Activated CD4-positive, alpha-beta memory T cell treated with anti-CD3 and anti-CD28 coated beads for 36 hours (primary cell): ENCODE results near the gene PID1. TPM values are rescaled to one million over a fixed set of nuclear protein-coding genes. Genes with fewer than 3 reads are reported as not detected.

Source experiments
- CTCF ChIA-PET: fragments of 350-600 bp; sonication (Branson Sonifier 250); formaldehyde crosslinking; loops from one replicate; lab custom pipeline; 2021; ENCODE audit warnings: antibody characterized with exemption, inconsistent platforms; lab: Charles Lee
- POLR2A ChIA-PET: fragments of 350-600 bp; sonication (Branson Sonifier 250); formaldehyde crosslinking; loops from one replicate; lab custom pipeline; 2021; ENCODE audit warnings: antibody characterized with exemption; lab: Charles Lee
- DNase-seq: peaks from one replicate; pipeline ENCODE4 v3.0.0-alpha.2; 2020
- H3K27ac Mint-ChIP-seq: one replicate; pipeline ENCODE4 v1.8.0; 2021; ENCODE audit warnings: mixed read lengths
- H3K27me3 Mint-ChIP-seq: one replicate; pipeline ENCODE4 v1.8.0; 2021; ENCODE audit warnings: mixed read lengths
- H3K36me3 Mint-ChIP-seq: one replicate; pipeline ENCODE4 v1.8.0; 2021; ENCODE audit warnings: mixed read lengths
- H3K4me1 Mint-ChIP-seq: one replicate; pipeline ENCODE4 v1.8.0; 2021; ENCODE audit warnings: low read depth, mixed read lengths
- H3K4me3 Mint-ChIP-seq: one replicate; pipeline ENCODE4 v1.8.0; 2021; ENCODE audit warnings: mild to moderate bottlenecking, mixed read lengths
- H3K9me3 Mint-ChIP-seq: one replicate; pipeline ENCODE4 v1.8.0; 2021; ENCODE audit warnings: mixed read lengths
- intact Hi-C: fragments of 100-400 bp; cut with micrococcal nuclease; formaldehyde crosslinking; loops from one replicate; pipeline ENCODE4 v1.15.1; 2023
- total RNA-seq, 2 experiments: library from RNA; stranded (reverse); gene quantifications; one replicate each; pipeline ENCODE4 v1.2.3, GENCODE V29; 2021

Gene PID1
- total RNA-seq, 2 experiments from 2014 or later: not detected

DNA sequence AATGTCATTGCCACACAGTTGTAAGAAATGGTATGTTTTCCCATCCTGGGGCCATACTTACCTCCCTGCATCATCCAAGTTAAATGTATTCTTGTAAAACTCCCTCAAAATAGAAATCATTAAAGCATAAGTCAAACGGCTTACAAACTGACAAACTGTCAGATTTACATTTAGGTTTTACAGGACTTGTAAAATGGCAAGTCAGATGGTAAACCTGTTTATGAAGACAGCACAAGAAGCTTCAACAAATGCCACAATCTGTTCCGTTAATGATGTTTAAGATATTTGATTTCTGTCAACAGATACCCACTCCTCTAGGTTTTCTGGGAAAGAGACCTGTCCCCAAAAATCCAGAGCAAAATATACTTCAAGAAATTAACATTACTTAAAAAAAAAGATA, 197.2 kb downstream of the PID1 start:
- Mint-ChIP-seq H3K4me1 (no peaks in the 10 kb centered on the region), H3K4me3 (no peak overlapping the region), H3K27ac (no peak overlapping the region), H3K27me3 (no peaks in the 10 kb centered on the region), H3K9me3 (peaks cover 18% of the 10 kb centered on the region), H3K36me3 (no peaks in the 10 kb centered on the region)
- intact Hi-C loops: no loop called here
- ChIA-PET POLR2A (no interaction called here), CTCF (no interaction called here)
- DNase-seq: no peak

DNA sequence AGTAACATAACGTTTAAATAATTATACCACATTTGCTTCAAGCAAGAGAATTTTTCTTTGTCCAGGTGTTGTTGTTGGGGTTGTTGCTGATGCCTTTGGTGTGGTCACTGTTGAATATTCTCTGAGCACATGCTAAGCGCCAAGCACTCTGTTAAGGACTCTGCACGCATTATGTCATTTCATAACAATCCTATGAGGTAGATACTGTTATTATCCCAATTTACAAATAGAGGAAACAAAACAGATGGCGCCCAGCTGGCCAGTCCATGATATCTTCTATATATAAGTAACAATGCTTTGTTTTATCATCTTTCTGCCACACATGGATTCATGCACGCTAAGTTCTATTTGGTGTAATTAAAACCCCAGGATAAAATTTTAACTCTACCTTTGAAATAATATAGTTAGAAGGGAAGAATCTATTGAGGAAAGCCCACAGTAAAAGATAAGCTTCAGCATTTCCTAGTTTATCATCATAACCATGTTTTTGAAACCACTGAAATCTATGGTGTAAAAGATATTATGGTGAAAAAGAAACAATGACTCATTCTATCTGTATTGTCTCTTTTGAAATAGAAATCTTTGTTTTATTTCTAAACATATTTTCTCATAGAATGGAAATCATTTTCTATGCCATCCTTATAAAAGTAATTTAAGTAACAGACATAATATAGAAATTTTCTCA, 199.7 kb downstream of the PID1 start:
- ChIA-PET POLR2A (no interaction called here), CTCF (no interaction called here)
- intact Hi-C loops: no loop called here
- H3K27me3 Mint-ChIP-seq: no peaks in the 10 kb centered on the region
- H3K27ac Mint-ChIP-seq: no peak overlapping the region
- peaks cover 16% of the 10 kb centered on the region for H3K9me3 Mint-ChIP-seq
- DNase-seq: no peak
- H3K36me3 Mint-ChIP-seq: no peaks in the 10 kb centered on the region
- no peak overlapping the region for H3K4me3 Mint-ChIP-seq
- H3K4me1 Mint-ChIP-seq: no peaks in the 10 kb centered on the region

DNA sequence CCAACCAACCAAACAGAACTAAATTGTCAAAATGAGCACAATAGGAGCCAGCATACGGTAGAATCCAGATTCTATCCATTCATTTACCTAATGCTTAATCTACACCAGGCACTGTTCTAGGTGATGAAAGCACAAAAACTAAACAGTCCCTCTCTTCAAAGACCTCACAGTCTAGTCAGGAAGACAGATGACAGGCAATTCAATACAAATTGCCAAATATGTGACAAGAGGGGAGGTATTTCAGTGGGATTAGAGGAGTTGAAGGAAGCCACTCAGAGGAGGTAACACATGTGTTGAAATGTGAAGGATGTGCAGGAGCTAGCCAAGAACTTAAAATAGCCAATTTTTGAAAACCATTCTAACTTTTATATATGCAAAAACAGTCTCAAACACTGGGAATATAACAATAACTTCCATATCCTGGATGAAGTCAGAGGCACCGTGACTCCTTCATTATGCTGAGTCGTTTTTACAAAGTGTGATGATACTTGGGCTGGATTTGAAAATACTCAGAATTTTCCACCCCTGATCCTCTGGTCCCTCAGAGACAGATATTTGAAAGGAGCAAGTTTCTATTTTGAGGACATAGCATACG, 204.9 kb downstream of the PID1 start:
- no peak overlapping the region for H3K27ac Mint-ChIP-seq
- DNase-seq: no peak
- intact Hi-C loops: no loop called here
- POLR2A ChIA-PET: no interaction called here
- no peaks in the 10 kb centered on the region for H3K27me3 Mint-ChIP-seq
- no peaks in the 10 kb centered on the region for H3K4me1 Mint-ChIP-seq
- H3K36me3 Mint-ChIP-seq: no peaks in the 10 kb centered on the region
- CTCF ChIA-PET: no interaction called here
- H3K9me3 Mint-ChIP-seq: peaks cover 19% of the 10 kb centered on the region
- H3K4me3 Mint-ChIP-seq: no peak overlapping the region

DNA sequence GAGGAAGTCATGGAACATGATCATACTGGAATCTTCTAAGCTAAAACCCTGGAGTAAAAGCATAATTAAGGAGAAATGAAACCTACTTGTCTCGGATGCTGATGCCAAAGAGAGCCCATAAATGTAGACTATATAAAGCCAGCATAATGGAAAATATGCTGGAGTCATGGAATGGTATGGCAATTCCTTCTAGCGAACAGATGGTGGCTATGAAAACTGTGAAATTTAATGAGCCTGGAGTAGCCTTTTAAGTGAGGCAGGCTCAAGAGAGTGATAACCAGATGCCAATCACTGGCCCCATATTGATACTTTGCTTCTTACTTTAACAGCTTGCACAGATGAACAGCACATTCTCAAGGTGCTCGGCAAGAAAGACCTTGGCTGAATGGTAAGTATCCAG, 206.3 kb downstream of the PID1 start:
- intact Hi-C loops: no loop called here
- no peaks in the 10 kb centered on the region for H3K36me3 Mint-ChIP-seq
- H3K4me1 Mint-ChIP-seq: no peaks in the 10 kb centered on the region
- CTCF ChIA-PET: no interaction called here
- no peaks in the 10 kb centered on the region for H3K27me3 Mint-ChIP-seq
- H3K9me3 Mint-ChIP-seq: peaks cover 21% of the 10 kb centered on the region
- no peak for DNase-seq
- POLR2A ChIA-PET: no interaction called here
- no peak overlapping the region for H3K4me3 Mint-ChIP-seq
- H3K27ac Mint-ChIP-seq: no peak overlapping the region

DNA sequence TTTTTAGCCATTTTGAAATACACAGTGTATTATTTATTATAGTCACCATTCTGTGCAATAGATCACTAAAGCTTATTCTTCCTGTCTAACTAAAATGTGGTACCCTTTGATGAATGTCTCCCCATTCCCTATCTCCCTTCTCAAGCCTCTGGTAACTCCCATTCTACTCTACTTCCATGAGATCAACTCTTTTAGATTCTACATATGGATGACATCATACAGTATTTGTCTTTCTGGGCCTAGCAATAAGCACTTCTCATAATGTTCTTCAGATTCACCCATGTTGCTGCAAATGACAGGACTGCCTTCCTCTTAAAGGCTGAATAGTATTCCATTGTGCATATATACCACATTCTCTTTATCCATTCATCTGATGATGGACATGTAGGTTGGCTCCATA, 210.9 kb downstream of the PID1 start:
- no peak overlapping the region for H3K4me3 Mint-ChIP-seq
- peaks cover 16% of the 10 kb centered on the region for H3K9me3 Mint-ChIP-seq
- POLR2A ChIA-PET: no interaction called here
- no peaks in the 10 kb centered on the region for H3K36me3 Mint-ChIP-seq
- no peak overlapping the region for H3K27ac Mint-ChIP-seq
- no peaks in the 10 kb centered on the region for H3K27me3 Mint-ChIP-seq
- CTCF ChIA-PET: no interaction called here
- DNase-seq: no peak
- H3K4me1 Mint-ChIP-seq: no peaks in the 10 kb centered on the region
- intact Hi-C loops: no loop called here

DNA sequence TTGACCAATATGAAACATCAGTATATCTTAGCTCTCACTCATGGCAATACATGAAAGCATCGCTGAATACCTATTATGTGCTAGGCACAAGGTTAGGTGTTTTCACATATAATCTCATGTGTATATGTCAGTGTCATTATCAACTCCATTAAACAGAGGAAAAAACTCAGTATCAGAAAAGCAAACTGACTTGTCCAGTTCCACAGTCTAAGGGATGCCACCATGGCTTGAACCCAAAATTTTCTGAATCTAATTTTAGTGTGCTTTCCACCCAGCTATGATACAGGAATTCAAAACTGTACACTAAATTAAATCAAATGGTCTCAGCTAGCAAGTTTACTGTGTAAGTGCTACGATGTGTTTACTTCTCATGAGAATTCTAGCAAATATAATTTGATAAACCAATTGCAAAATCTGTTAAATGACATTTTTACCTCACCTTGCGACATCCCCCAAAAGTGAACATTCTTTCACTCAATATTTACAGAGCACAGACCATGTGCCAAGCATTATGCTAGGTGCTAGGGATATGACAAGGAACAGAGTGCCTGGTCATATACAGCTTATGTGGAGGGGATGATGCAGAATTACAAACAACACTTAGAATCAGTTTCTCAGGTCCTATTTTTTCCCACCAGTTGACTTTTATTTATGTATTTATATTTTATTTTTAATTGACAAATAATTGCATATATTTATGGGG, 211.6 kb downstream of the PID1 start:
- intact Hi-C loops: no loop called here
- Mint-ChIP-seq H3K27ac (no peak overlapping the region), H3K9me3 (peaks cover 16% of the 10 kb centered on the region), H3K4me1 (no peaks in the 10 kb centered on the region), H3K36me3 (no peaks in the 10 kb centered on the region), H3K27me3 (no peaks in the 10 kb centered on the region), H3K4me3 (no peak overlapping the region)
- POLR2A ChIA-PET: no interaction called here
- CTCF ChIA-PET: no interaction called here
- DNase-seq: no peak

DNA sequence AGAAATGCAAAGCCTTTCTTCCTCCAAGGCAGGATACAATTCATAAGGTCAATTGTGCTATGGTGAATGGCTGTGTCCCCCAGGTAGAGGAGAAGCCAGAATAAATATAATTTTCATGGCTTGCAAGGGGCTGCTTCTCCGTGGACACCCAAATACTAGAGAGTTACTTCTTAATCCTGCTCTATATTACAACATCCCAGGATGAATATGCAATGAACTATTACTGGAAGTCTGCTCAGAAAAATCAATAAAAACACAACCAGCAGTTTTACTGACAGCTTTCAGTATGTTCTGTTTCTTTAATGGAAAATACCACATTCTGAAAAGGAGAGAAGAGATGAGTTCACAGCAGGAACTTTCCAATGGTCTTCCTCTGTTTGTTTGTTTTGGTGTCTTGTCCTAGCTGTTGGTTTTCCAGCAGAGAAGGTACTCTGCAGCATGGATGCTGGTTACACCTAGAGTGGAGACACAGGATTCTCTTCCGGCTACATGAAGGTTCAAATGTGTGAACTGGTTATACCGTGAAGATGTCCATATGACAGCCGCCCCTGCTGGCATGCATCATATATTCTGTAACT, 213.0 kb downstream of the PID1 start:
- no peak overlapping the region for H3K4me3 Mint-ChIP-seq
- POLR2A ChIA-PET: interaction anchor here (0.6 kb wide), 1 partner anchor 647 kb away, joined by 3 read pairs; no protein-coding TSS in a partner anchor
- intact Hi-C loops: no loop called here
- peaks cover 12% of the 10 kb centered on the region for H3K9me3 Mint-ChIP-seq
- no peak overlapping the region for H3K27ac Mint-ChIP-seq
- no peaks in the 10 kb centered on the region for H3K4me1 Mint-ChIP-seq
- H3K36me3 Mint-ChIP-seq: no peaks in the 10 kb centered on the region
- H3K27me3 Mint-ChIP-seq: no peaks in the 10 kb centered on the region
- CTCF ChIA-PET: no interaction called here
- DNase-seq: no peak

DNA sequence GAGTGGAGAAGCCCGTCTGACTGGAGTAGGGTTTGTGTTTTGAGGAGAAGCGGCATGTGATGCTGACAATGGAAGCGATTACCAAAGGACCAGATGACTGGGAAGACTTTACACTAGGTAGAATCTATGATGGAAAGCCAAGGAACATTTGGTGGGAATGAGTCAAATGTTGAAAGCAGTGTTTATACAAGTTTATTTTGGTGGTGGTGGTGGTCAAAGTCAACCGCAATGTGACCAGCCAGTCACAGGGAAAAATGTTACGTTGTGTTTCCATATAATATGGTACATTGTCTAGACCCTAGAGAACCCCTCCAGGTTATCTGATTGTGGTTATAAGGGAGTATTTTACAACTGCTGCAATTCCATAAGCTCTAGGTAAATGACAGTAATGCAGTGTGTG, 216.8 kb downstream of the PID1 start:
- CTCF ChIA-PET: no interaction called here
- H3K36me3 Mint-ChIP-seq: no peaks in the 10 kb centered on the region
- H3K27ac Mint-ChIP-seq: no peak overlapping the region
- intact Hi-C loops: no loop called here
- H3K27me3 Mint-ChIP-seq: no peaks in the 10 kb centered on the region
- POLR2A ChIA-PET: no interaction called here
- no peak for DNase-seq
- no peaks in the 10 kb centered on the region for H3K4me1 Mint-ChIP-seq
- peaks cover 2% of the 10 kb centered on the region for H3K9me3 Mint-ChIP-seq
- H3K4me3 Mint-ChIP-seq: no peak overlapping the region

DNA sequence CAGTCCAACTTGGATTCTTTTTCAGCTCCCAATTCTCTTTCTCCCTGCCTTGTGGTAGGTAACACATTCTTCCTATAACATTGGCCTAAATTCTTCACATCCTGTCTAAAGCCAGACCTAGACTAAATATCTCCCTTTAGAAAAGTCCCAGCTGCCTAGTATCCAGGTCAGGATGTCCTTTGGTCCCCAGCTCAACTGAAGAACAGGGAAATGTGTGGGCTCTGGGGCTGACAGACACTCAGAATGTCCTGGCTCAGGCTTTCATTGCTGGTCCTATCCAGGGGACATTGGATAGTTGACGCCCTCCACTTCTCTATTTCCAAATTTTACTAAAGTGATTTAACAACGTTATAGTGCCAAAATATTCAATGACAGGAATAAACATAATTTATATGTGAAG, 219.3 kb downstream of the PID1 start:
- no peak overlapping the region for H3K4me3 Mint-ChIP-seq
- DNase-seq: no peak
- intact Hi-C loops: no loop called here
- no peaks in the 10 kb centered on the region for H3K4me1 Mint-ChIP-seq
- no peak overlapping the region for H3K27ac Mint-ChIP-seq
- H3K27me3 Mint-ChIP-seq: no peaks in the 10 kb centered on the region
- POLR2A ChIA-PET: no interaction called here
- H3K9me3 Mint-ChIP-seq: no peaks in the 10 kb centered on the region
- CTCF ChIA-PET: no interaction called here
- no peaks in the 10 kb centered on the region for H3K36me3 Mint-ChIP-seq

DNA sequence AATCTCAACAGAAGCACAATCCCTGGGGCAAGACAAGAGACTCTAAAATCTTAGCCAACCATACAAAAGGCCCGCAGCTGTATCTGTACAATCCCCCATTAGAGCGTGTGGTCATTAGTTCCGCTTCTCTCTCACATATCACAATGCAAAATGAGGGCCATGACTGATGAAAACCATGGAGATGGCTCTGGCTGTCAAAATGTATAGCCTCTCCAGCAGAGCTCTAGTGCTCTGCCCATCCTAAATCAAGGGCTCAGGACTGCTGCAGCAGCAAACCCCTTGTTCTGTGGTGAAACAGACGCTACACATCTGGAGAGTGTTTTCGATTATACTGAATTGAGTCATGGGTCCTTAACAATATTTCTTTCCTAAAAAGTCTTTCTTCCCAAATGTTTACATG, 221.0 kb downstream of the PID1 start:
- Mint-ChIP-seq H3K27me3 (no peaks in the 10 kb centered on the region), H3K4me1 (no peaks in the 10 kb centered on the region), H3K9me3 (no peaks in the 10 kb centered on the region), H3K36me3 (no peaks in the 10 kb centered on the region), H3K27ac (no peak overlapping the region), H3K4me3 (no peak overlapping the region)
- CTCF ChIA-PET: no interaction called here
- intact Hi-C loops: no loop called here
- no peak for DNase-seq
- POLR2A ChIA-PET: no interaction called here

DNA sequence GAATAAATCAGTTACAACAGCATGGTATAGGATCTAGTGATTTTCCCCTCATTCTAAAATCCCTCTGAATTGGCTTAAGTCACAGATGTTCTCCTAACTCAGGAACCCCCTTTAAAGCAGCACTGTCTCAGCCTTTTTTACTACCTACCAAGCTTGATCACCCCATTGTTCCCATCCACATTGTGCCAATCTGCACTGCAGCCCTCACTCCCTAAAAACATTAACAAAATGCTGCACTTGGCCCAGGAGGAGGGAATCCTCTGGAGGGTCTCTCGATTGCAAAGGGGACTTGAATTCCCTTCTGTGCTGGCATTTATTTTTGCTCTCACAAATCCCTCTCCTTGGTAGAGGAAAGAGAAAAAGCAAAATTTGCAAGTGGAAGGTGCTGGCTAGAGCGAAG, 223.0 kb downstream of the PID1 start:
- ChIA-PET POLR2A (no interaction called here), CTCF (no interaction called here)
- H3K4me3 Mint-ChIP-seq: no peak overlapping the region
- H3K4me1 Mint-ChIP-seq: no peaks in the 10 kb centered on the region
- H3K27ac Mint-ChIP-seq: no peak overlapping the region
- H3K27me3 Mint-ChIP-seq: no peaks in the 10 kb centered on the region
- intact Hi-C loops: no loop called here
- H3K36me3 Mint-ChIP-seq: no peaks in the 10 kb centered on the region
- no peak for DNase-seq
- H3K9me3 Mint-ChIP-seq: peaks cover 2% of the 10 kb centered on the region

DNA sequence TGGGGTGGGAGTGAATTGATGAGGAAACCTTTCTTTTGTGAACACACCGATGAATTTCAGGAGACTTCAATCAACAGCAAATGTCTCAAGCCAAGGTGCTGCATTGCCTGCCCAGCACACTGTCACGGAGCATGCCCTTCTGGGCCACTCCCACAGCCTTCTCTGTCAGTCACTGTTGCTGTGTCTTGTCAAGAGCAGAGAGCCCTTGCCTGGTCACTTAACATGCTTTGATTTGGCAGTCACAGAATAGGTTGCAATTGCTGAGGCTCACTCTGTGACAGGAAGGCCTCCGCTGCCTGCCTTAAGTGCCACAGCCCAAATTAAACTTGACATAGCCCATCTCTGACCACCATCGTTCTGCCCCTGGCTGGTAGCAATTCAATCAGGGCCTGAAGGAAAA, 225.4 kb downstream of the PID1 start:
- H3K36me3 Mint-ChIP-seq: no peaks in the 10 kb centered on the region
- H3K9me3 Mint-ChIP-seq: peaks cover 2% of the 10 kb centered on the region
- H3K27ac Mint-ChIP-seq: no peak overlapping the region
- CTCF ChIA-PET: no interaction called here
- no peak overlapping the region for H3K4me3 Mint-ChIP-seq
- intact Hi-C loops: no loop called here
- no peaks in the 10 kb centered on the region for H3K4me1 Mint-ChIP-seq
- POLR2A ChIA-PET: no interaction called here
- DNase-seq: no peak
- no peaks in the 10 kb centered on the region for H3K27me3 Mint-ChIP-seq
